GM18502 (cell line): ENCODE results near the gene RAB28.

Source experiments
- ATAC-seq: cut with Tn5 transposase; IDR thresholded peaks from one replicate; pipeline ENCODE4 v1.9.1; 2021; ENCODE audit warnings: mild to moderate bottlenecking; ENCODE audit not compliant: unreplicated experiment, poor library complexity

Gene RAB28

DNA sequence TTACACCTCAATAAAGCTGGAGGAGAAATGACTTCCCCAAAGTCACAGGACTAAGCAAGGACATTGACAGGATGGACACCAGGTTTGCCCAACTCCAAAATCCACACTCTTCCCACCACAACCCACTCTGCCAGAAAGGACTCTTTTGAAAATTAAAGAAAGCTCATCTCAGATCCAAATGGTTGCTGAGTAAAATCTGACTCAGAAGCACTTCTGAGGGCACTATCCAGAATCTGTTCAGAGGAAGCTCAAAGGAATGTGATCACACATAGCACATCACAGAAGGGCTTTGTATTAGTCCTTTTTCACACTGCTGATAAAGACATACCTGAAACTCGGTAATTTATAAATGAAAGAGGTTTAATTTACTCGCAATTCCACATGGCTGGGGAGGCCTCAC lies 155.5 kb downstream of the RAB28 start:
- ATAC-seq, result no peak

GRCh38 chr4:13327991-13328390 lies 156.1 kb downstream of the RAB28 start:
- ATAC-seq, result no peak

DNA sequence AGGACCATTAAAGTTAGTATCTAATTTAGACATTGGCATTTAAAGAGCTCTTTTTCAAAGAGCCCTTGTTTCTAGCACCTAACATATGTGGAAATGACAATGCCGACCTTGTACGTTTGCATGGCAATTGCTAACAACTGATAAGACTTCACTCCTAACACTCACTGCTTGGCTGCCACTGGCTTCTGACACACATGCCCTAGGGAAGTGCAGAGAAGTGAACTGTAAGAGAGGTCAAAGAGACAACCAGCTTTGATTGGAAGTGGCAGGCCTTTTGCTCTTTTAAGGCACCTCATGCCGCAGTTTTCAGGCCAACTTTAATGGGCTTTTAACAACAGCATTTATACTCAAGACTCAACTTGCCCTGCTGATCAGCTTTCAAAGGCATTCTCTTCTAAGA lies 158.4 kb downstream of the RAB28 start:
- no peak for ATAC-seq

DNA sequence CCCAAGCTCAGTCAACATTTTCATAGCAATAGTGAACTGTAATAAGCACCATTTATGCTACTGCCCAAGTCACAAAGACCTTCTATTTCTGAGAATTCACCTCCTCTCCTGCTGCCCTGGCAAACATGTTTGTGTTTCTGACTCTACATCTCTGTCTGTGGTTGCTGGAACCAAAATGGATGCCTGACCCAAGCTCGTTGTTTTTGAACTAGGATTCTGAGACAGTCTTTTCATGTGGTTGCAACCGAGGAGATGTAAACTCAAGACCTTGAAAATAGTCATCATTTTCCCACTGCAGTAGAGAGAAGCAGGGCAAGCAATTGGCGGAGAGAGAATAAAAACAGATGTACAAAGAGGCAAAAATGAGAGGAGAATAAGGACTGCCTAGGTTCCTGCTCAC lies 160.2 kb downstream of the RAB28 start:
- ATAC-seq, result no peak

GRCh38 chr4:13322681-13323101 lies 161.4 kb downstream of the RAB28 start:
- no peak for ATAC-seq
